ENCODE results near the gene STAG3.
"Not testable (repeated sequence)": the region's sequence is repeated elsewhere in the genome, so short reads cannot be mapped to it uniquely, and the experiment has no call there.

STAG3 gene

GRCh38 chr7:100248483-100248882, 70.8 kb downstream of the STAG3 start:
- DNase-seq = no peak

GRCh38 chr7:100257017-100257416, 79.3 kb downstream of the STAG3 start:
- DNase-seq = no peak

GRCh38 chr7:100259984-100260383, 82.3 kb downstream of the STAG3 start:
- not testable (repeated sequence) for DNase-seq

- DNase-seq = not testable (repeated sequence)
Measured at GRCh38 chr7:100262896-100263295, 85.2 kb downstream of the STAG3 start.
